ENCODE data around the gene TAF1L. TPM values are rescaled to one million over a fixed set of nuclear protein-coding genes. Genes with fewer than 3 reads are reported as not detected.

The TAF1L gene
- total and polyA plus RNA-seq, 2 donors (not counting 1 experiment from before 2014, with no cell fraction given), result not detected

- no peaks in the 10 kb centered on the region for H3K36me3 ChIP-seq (replicated peaks in 1 of 2; ENCODE audit: control extremely low read depth in 1 of 2, control insufficient read depth in 1 of 2, extremely low read depth in 1 of 2, insufficient read depth in 2 of 2, low read length in 1 of 2)
- no peaks in the 10 kb centered on the region for H3K27me3 ChIP-seq (replicated peaks in 1 of 4; ENCODE audit: control extremely low read depth in 1 of 4, control insufficient read depth in 3 of 4, insufficient read depth in 4 of 4, low read length in 3 of 4)
- H4K20me1 ChIP-seq (ENCODE audit: control insufficient read depth, insufficient read depth, low read length, poor library complexity, severe bottlenecking), result no peaks in the 10 kb centered on the region
- ATAC-seq (ENCODE audit: low read depth) (no peak), DNase-seq (no peak)
- no peak overlapping the region for H3K4me2 ChIP-seq (replicated peaks; ENCODE audit: low read depth, low read length, poor library complexity, severe bottlenecking)
- no peak overlapping the region for H3K4me3 ChIP-seq (ENCODE audit: control extremely low read depth in 1 of 5, extremely low read depth in 1 of 5, insufficient read depth in 1 of 5, low read depth in 2 of 5, low read length in 4 of 5)
- H3K79me2 ChIP-seq (ENCODE audit: control insufficient read depth, insufficient read depth, low read length), result no peaks in the 10 kb centered on the region
- no peak for TF ChIP-seq CTCF (IDR thresholded peaks at IDR 0.05)
- no peak for TF ChIP-seq EZH2 (IDR thresholded peaks at IDR 0.05; ENCODE audit: borderline replicate concordance, insufficient read depth, low read depth, low read length, poor library complexity, severe bottlenecking)
- H3K4me1 ChIP-seq (ENCODE audit: control insufficient read depth in 2 of 2, insufficient read depth in 2 of 2, low read length in 2 of 2), result no peaks in the 10 kb centered on the region
- no peaks in the 10 kb centered on the region for H3K4me1 Mint-ChIP-seq
- H3K9me3 Mint-ChIP-seq (ENCODE audit: insufficient read depth), result no peaks in the 10 kb centered on the region
- H3K27ac Mint-ChIP-seq, result no peak overlapping the region
- H3K4me3 Mint-ChIP-seq, result no peak overlapping the region
- H3K27ac ChIP-seq (ENCODE audit: low read length in 2 of 2), result no peak overlapping the region
- ChIA-PET CTCF (interaction anchor here (1.0 to 15.2 kb wide), 7 partner anchors 9 to 385 kb away, joined by 3 to 522 read pairs (median 5); no protein-coding TSS in a partner anchor), POLR2A (interaction anchor here (0.7 kb wide), 1 partner anchor 74 kb away, joined by 3 read pairs; no protein-coding TSS in a partner anchor)
- peaks cover 38% of the 10 kb centered on the region for H3K27me3 Mint-ChIP-seq
- intact Hi-C loops (cut with micrococcal nuclease), result loop anchor here (10.0 kb wide), 1 partner anchor 637 kb away; no protein-coding TSS in a partner anchor
- H2AFZ ChIP-seq (ENCODE audit: insufficient read depth, low read depth, low read length, poor library complexity, severe bottlenecking), result no peak overlapping the region
- no peaks in the 10 kb centered on the region for H3K9me3 ChIP-seq (ENCODE audit: control extremely low read depth in 1 of 3, control insufficient read depth in 2 of 3, insufficient read depth in 1 of 3, low read length in 2 of 3)
- no peak overlapping the region for H3K9ac ChIP-seq (ENCODE audit: low read length)
Observed at GRCh38 chr9:32587901-32588300, 47.6 kb downstream of the TAF1L start.

- H3K27me3 Mint-ChIP-seq, result peaks cover 39% of the 10 kb centered on the region
- CTCF ChIA-PET, result interaction anchor here (6.0 to 15.2 kb wide), 2 partner anchors 207 to 383 kb away, joined by 74 to 522 read pairs; no protein-coding TSS in a partner anchor
- no peak for TF ChIP-seq EZH2 (IDR thresholded peaks at IDR 0.05; ENCODE audit: borderline replicate concordance, insufficient read depth, low read depth, low read length, poor library complexity, severe bottlenecking)
- TF ChIP-seq CTCF (IDR thresholded peaks at IDR 0.05), result no peak
- no peak overlapping the region for H3K4me3 Mint-ChIP-seq
- Histone ChIP-seq H3K4me3 (ENCODE audit: control extremely low read depth in 1 of 5, extremely low read depth in 1 of 5, insufficient read depth in 1 of 5, low read depth in 2 of 5, low read length in 4 of 5) (no peak overlapping the region), H3K36me3 (replicated peaks in 1 of 2; ENCODE audit: control extremely low read depth in 1 of 2, control insufficient read depth in 1 of 2, extremely low read depth in 1 of 2, insufficient read depth in 2 of 2, low read length in 1 of 2) (no peaks in the 10 kb centered on the region), H3K27ac (ENCODE audit: low read length in 2 of 2) (no peak overlapping the region), H4K20me1 (ENCODE audit: control insufficient read depth, insufficient read depth, low read length, poor library complexity, severe bottlenecking) (no peaks in the 10 kb centered on the region), H3K4me1 (ENCODE audit: control insufficient read depth in 2 of 2, insufficient read depth in 2 of 2, low read length in 2 of 2) (no peaks in the 10 kb centered on the region), H2AFZ (ENCODE audit: insufficient read depth, low read depth, low read length, poor library complexity, severe bottlenecking) (no peak overlapping the region), H3K79me2 (ENCODE audit: control insufficient read depth, insufficient read depth, low read length) (no peaks in the 10 kb centered on the region), H3K4me2 (replicated peaks; ENCODE audit: low read depth, low read length, poor library complexity, severe bottlenecking) (no peak overlapping the region), H3K27me3 (replicated peaks in 1 of 4; ENCODE audit: control extremely low read depth in 1 of 4, control insufficient read depth in 3 of 4, insufficient read depth in 4 of 4, low read length in 3 of 4) (peaks cover 0 to 4% (median 1%) of the 10 kb centered on the region in 4 experiments), H3K9ac (ENCODE audit: low read length) (no peak overlapping the region), H3K9me3 (ENCODE audit: control extremely low read depth in 1 of 3, control insufficient read depth in 2 of 3, insufficient read depth in 1 of 3, low read length in 2 of 3) (no peaks in the 10 kb centered on the region)
- intact Hi-C loops (cut with micrococcal nuclease), result loop anchor here (10.0 kb wide), 1 partner anchor 640 kb away; no protein-coding TSS in a partner anchor
- no CpG with 5 or more reads among the region's 2 CpGs for WGBS (ENCODE audit: insufficient coverage)
- no peak for ATAC-seq (ENCODE audit: low read depth)
- no peaks in the 10 kb centered on the region for H3K9me3 Mint-ChIP-seq (ENCODE audit: insufficient read depth)
- no peak for DNase-seq
- H3K4me1 Mint-ChIP-seq, result no peaks in the 10 kb centered on the region
- POLR2A ChIA-PET, result no interaction called here
- no peak overlapping the region for H3K27ac Mint-ChIP-seq
Observed at GRCh38 chr9:32584784-32585183, 50.7 kb downstream of the TAF1L start.
